OCI-M1 (cell line): ENCODE data around the gene TMEM74B.

ENCODE experiments used
- DNase-seq: peaks from one replicate; lab custom pipeline; 2025; lab: John Stamatoyannopoulos, UW

TMEM74B gene

DNA sequence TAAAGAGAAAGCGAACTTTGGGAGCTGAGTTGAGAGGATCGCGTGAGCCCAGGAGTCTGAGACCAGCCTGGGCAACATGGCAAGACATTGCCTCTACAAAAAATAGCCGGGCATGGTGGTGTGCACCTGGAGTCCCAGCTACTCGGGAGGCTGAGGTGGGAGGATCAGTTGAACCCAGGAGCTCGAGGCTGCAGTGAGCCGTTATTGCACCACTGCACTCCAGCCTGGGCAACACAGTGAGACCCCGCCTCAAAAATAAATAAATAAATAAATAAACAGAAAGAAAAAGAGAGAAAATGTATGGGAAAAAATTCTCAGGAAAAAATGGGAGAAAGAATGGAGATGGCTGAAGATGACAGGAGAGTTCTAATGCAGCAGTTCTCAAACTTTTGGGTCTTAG lies 21.0 kb upstream of the TMEM74B start:
- DNase-seq = no peak

DNA sequence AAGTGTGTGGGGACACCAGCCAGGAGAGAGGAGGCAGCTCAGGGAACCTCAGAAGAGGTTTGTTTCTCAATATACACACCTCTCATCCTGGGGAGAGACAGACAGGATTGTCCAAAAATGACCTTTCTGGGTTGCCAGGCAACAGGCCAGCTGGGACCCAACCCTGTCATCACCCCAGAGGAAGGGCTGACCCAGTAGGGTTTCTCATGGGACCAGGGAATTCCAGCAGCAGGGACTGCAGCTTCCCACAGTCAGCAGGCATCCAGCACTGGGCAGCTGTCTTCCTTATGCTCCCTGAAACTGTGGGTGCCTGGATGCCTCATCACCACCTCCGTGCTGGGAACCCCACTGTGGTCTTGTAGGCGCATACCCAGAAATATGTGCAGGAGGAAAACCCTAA lies 19.8 kb upstream of the TMEM74B start:
- no peak for DNase-seq

DNA sequence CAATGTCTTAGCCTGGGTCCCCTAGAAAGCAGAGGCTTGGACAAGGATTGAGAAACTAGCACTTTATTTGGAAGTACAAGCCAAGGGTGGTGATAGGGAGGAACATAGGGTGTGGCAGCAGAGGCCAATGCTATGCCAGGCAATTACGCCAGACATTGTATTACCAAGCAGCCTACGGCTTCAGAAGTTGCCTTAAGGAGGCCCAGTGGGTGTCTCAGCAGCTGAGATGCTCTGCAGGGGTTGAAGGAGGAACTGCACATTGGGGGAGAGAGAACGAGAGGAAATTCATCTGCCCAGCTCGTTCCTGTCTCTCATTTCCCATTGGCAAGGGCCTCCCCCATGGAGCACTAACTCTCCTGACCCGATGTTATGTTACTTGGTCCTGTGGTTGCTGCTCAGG lies 19.3 kb upstream of the TMEM74B start:
- no peak for DNase-seq

DNA sequence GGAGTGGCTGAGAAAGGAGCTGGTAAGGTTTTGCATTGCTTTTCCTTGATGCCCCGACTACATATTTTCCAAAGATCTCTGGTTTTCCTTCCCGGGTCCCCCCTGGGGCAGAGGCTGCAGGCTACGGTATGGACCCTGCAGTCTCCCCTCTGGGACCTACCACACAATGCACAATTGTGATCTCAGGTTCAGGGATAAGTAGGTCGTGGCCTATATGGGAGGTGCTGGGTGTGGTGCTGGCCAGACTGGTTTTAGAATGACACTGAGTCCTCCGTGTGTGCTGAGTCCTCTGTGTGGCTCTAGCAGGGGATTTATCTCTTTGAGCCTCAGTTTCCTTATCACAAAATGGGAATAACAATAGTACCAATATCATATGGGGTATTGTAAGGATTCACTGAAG lies 18.8 kb upstream of the TMEM74B start:
- no peak for DNase-seq

DNA sequence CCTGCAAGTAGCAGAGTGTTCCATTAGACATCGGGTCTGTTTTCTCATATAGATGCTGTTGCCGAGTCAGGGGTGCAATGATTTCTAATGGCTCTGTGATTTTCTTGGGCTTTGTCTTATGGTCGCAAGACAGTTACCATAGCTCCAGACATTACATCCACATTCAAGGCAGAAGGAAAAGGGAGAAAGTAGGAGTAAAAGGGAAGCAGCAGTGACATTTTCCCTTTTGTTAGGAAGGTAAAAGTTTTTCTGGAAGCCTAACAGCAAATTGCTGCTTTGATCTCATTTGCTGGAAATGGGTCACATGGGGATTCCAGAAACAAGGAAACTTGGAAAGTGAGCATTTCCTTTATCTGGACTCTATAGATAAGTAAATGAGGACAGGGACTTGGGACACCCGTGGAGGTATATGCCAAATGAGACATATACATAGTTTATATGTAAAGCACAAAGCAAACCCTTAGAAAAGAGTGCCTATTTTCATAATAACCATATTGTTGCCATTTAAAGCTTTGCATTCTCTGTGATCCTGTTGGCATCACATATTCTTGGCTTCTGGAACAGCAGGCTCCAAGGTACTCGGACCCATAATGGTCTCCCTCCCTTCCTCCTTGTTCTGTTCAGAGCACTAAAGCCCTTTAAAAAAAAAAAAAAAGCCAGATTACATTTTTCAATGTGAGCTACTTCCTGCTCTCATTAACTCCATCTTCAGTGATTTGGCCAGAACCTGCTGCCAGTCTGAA lies 18.2 kb upstream of the TMEM74B start, which contains the start of gene C20orf202:
Gene C20orf202 (plus strand): TSS at position 693 of the 743 bp plus-strand sequence. CDS start 132 bp downstream, outside the sequence.
- no peak for DNase-seq

DNA sequence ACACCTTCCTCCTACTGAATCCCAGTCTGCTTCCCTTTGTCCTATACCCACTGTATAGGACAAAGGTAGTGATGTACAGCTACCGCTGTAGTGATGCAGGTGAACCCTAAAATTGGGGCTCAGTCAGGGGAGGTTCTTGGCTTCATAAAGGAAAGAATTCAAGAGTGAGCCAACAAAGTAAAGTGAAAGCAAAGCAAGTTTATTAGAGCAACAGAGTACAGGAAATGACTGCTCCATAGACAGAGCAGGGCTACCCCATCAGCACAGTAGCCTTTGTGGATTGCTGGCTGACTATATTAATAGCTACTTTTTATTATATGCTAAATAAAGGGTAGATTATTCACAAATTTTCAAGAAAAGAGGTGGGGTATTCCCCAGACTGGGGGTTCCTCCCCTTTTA lies 15.2 kb upstream of the TMEM74B start:
- no peak for DNase-seq

DNA sequence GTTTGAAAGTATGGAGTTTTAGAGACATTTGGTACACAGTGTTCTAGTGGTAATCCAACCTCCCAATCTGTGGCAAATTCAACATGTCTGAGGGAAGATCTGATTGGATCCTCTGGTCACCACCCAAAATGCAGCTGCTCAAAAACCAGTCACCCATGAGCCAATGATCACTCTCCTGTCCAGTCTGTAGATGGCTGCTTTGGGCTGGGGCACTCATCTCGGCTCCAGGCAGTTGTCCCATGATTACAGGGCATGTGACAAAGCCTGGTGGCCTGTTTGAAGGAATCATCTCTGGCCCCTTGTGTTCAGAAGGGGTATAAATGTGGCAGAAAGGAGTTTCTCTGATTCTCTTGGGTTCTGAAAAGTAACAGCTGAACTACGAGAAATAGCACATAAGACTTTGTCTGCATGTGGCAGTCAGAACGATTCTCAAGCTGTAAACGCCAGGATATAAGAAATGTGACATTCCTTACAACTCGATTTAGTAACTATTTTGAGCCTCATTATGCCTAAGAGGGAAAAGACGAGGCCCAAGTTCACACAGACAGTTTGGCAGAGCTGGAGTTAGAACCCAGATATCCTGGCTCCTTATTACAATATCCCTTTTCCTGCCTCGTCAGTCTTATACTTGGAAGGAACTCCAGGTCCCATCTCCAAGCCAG lies 14.6 kb upstream of the TMEM74B start:
- peak; percentile 33 for DNase-seq

DNA sequence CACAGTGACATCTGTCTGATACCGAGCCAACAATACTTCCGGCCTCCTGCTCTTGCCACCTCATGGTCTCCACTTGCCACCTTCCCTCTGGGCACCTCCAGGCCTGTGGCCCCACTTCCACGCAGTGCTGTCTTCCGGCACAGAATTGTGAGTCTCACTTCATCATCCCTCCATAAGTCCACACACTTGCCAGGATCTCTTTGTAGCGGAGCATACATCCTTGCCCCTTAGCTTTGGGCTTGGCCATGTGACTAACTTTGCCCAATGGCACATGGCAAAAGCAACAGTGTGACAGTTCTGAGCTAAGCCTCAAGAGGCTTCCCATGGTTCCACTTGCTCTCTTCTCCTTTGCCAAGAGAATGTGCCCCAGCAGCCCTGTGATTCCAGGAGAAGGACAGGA lies 14.0 kb upstream of the TMEM74B start:
- DNase-seq = no peak

DNA sequence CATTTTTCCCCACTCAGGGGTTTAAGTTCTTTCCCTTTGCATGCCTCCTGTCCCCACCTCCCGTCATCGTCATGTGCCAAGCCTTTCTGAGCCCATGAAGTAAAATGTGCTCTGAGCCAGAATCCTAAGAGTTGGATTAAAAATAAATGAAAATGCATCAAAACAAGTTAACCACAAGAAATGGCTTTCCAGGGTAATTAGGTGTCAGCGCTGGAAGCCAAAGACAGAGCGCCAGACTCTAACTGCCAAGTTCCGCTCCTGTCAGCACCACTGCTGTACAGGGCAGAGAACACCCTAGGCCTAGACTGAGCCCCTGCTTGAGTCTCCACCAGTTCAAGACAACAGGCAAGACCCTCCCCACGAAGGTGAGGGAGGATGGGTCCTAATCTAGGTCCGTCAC lies 13.0 kb upstream of the TMEM74B start:
- DNase-seq = no peak

DNA sequence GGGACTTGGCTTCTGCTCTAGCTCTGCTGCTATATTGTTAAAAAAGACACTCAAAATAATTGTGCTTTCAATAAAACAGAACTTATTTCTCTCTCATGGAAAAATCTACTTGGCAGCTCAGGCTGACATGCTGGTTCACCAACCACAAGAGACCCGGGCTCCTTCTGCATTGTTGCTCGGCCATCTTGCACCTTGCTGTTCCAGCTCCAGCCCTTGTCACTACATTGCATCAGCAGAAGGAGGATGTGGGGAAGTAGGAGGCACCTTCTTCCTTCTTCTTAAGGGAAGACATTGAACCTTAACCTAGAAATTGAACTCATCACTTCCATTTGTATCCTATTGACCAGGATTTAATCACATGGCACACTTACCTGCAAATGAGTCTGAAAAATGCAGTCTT lies 11.9 kb upstream of the TMEM74B start:
- DNase-seq = peak; percentile 57

DNA sequence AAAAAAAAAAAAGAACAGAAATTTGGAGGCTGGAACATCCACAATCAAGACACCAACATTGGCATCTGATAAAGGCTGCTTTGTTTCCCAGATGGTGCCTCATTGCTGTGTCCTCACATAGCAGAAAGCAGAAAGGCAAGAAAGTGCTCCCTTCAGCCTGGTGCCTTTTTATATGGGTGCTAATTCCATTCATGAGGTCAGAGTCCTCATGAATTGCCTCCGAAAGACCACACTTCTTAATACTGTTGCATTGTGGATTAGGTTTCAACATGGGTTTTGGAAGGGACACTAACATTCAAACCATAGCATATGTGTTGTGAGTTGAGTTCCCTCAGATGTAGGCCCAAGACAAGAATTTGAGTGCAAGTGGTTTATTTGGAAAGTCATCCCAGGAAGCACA lies 10.4 kb upstream of the TMEM74B start:
- DNase-seq = no peak

DNA sequence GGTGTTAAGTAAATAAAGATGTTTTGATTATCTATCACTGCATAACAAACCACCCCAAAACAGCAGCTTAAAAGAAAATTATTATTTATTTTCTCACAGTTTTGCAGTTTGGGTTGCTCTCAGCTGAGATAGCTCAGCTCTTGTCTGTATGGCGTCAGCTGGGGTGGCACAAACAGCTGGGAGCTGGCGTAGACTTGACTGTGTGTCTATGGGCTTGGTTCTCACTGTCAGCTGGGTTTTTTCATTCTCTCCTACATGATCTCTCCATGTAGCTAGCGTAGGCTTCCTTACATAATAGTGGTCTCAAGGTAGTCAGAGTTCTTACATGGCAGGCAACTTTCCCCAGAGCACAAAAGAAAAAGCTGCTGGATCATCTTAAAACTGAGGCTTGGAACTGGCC lies 6.5 kb upstream of the TMEM74B start:
- no peak for DNase-seq

DNA sequence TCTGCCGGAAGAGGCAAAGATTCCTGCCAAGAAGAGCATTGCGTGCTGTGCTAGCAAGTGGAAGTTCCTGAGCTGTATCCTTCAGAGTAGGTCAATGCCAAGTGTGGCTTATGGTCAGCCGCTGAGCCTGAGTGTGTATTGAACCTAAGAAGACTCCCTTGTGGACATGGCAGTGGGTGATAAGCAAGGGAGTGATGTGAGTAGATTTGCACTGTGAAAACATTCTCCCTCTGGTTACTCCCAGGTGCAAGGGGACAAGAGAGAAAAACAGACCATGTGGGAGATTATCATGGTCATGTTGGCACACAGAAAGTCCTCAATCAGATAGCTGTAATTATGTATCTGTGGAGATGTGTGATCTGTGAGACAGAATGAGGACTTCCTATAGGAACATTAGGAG lies 6.1 kb upstream of the TMEM74B start:
- DNase-seq = peak; percentile 76

DNA sequence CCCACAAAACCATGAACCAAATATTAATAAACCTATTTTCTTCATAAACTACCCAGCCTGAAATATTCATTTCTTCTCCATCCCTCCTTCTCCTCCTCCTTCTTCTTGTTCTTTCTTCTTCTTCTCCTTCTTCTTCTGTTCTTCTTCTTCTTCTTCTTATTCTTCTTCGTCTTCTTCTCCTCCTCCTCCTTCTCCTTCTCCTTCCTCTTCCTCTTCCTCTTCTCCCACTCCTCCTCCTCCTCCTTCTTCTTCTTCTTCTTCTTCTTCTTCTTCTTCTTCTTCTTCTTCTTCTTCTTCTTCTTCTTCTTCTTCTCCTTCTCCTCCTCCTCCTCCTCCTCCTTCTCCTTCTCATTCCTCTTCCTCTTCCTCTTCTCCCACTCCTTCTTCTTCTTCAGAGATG lies 5.0 kb upstream of the TMEM74B start:
- no peak for DNase-seq

DNA sequence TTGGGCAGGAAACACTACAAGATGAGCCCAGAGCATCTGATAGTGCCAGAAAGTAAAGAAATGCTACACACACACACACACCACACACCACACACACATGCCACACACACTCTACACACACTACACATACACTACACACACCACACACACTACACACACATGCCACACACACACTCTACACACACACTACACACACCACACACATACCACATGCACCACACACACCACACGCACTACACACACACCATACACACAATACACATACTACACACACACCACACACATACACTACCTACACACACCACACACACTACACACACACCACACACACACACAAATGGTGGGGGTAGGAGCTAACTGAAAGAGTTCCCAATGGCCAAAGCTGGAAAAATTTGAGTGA lies 3.6 kb upstream of the TMEM74B start:
- no peak for DNase-seq

DNA sequence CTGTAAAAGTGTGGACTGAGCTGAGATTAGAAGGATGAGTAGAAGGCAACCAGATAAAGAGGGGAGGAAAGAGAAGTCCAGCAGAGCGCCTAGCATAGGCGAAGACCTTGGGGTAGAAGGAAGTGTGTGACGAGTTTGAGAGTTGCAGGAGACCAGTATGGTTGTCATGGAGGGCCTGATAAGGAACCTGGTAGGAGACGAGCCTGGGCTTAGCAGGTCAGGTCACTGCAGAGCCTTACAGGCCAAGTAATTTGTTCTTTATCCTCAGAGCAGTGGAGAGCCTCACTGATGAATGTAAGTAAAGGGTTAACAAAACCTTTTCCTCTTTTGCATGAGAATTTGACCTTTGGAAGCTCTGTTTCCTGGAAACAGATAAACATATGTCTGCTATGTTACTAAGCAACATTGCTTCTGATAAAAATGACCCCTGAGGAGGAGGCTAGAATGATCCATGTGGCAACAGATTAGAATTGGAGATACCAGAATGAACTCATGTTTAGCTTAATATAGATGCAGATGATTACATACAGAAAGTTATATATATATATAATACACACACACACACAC lies 2.9 kb upstream of the TMEM74B start:
- peak; percentile 96 for DNase-seq

DNA sequence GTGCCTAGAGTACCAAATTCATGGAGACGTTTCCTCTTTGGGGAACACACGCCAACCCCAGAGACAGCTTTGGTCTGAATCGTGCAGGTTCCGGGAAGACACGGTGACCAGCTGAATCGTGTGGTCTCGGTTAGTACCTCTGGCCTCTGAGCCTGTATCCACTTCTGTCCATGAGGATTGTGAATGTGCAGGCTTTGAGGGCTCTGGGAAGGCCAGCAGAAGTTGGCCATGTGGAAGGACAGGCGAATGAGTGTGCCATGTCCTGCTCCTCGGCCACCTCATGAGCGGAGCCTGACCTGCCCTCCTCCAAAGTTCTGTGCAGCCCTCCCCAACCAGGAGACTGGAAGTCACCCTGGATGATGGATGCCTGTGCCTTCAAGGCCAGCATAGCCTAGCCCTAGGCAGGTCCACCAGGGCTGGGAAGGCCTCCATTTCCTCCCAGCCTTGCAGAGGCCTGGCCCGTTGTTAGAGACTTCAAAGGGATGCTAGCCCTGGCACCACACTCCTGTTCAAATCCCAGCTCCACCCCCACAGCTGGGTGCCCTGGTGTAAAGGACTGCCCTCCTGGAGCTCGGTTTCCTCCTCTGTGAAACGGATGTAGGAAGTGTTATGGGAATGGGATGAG lies 1.7 kb upstream of the TMEM74B start:
- DNase-seq = no peak

DNA sequence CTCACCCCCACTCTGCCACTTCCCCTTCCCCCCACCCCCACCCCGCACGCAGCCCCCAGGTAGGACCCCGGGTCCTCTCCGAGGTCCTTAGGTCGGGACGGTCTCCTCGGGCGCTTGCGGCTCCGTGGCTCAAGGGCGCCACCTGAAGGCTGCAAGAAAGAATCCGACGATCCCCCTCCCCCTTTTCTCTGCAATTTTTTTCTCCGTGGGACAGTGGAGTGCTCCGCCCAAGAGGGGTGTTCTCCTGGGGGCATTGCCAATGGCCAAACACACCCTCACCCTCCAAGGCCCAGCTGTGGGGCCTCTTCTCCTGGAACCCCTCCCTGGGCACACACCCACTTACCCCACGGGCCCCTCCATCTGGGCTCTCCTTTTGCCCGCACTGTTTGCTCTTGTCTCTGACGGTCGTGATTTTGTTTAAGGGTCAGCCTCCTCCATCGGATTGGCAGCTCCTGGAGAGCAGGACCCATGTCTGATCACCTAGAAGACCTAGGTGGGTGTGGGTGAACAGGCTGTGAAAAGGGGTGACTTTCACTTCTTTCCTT lies 1.1 kb upstream of the TMEM74B start:
- DNase-seq = peak; percentile 85

DNA sequence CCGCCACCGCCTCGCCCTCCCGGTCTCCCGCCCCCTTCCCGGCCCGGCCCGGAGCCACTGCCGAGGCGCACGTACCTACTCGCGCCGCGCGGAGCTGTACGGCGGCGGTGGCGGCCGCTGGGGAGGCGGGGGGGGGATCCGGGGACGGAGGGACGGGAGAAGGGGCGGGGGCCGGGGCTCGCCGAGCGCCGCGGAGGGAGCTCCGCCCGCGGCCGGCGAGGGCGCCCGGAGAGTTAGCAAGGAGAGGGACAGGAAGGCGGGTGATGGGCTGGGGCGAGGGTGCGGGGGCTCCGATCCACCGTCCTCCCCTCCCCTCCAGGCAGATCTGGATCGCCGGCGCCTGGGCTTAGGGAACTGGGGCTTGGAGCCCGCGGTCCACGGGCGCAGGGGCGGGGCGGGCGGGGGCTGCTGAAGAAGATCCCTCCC lies 548 bp upstream of the TMEM74B start:
- peak; percentile 61 for DNase-seq

DNA sequence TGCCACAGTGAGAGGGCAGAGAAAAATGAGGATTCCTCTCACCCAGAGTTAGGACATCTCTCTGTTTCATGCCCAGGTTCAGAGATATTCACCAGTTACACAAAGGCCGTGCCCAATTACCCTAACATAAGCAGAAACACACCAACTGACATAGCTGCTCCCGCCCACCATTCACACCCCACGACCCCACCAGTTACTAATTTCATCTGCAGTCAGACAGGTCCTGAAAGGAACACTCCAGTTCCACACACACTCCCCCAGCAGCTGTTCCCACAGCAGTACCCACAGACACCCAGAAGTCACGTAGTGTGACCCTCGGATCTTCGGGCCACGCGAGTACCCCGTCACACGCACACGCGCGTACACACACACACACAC lies 532 bp downstream of the TMEM74B start:
- no peak for DNase-seq

DNA sequence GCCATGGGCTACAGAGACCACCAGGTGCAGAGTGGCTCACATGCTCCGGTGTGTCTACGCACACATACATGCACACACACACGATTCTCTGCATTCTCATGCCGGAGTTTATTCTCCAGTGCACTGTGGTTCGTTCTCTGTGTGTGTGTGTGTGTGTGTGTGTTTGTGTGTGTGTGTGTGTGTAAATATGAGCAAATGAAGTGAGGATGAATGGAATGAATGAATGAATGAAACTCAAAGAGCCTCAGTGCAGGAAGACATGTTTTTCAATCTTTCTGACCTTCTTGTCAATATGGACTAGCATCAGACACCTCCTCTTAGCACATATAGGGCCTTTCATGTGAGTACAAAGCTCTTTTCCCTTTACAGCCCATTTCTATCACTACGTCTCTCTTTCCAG lies 1.6 kb downstream of the TMEM74B start:
- no peak for DNase-seq

DNA sequence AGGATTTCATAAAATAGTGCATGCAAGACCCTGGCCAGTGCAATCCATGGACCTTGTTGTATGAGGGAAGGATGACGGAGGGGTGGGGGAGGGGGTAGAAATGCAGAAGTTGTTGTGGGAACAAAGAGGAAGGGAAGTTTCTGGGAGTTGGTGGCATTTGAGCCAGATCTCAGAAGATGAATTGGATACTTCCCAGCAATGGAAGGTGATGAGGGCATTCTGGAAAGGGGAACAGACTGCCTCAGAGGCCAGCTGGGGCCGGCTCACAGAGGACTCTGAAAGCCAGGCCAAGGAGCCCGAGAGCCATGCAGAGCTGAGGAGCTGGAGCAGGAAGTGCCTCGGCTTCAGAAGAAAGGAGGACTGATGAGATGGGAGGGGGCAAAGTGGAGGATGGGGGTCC lies 2.7 kb downstream of the TMEM74B start:
- DNase-seq = peak; percentile 36

DNA sequence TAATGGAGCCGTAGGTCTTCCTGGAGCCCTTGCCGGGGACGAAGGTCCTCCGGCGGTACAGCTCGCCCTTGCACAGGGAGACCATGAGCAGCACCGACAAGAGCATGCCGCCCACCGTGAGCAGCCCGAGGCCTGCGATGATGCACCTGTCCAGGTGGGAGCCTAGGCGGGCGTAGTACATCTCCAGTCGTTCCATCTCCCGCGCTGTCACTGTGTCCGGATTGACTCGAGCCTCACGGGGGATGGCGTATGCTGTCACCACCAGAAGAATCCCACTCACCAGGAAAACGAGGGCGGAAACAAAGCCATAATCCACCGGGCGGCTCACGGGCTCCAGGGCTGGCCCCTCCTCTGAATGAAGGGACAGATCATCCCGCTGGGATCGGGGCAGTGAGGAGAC lies 3.8 kb downstream of the TMEM74B start:
- DNase-seq = no peak
